IgD-negative memory B cell (primary cell): Measurements from ENCODE around the gene CHML. TPM values are rescaled to one million over a fixed set of nuclear protein-coding genes. Genes with fewer than 3 reads are reported as not detected.

ENCODE experiments used
- H3K27ac Mint-ChIP-seq, 3 donors: one replicate each; pipeline ENCODE4 v1.8.0; 2020 to 2022; ENCODE audit warnings: mild to moderate bottlenecking in 3 of 3, mixed read lengths in 3 of 3, moderate library complexity in 1 of 3
- H3K27me3 Mint-ChIP-seq: one replicate; pipeline ENCODE4 v1.8.0; 2021; ENCODE audit warnings: mixed read lengths
- H3K36me3 Mint-ChIP-seq: one replicate; pipeline ENCODE4 v1.8.0; 2020; ENCODE audit warnings: mild to moderate bottlenecking, mixed read lengths
- H3K4me1 Mint-ChIP-seq, 3 donors: one replicate each; pipeline ENCODE4 v1.8.0; 2020 to 2022; ENCODE audit warnings: mixed read lengths in 3 of 3, mild to moderate bottlenecking in 1 of 3
- H3K4me3 Mint-ChIP-seq, 4 donors: one replicate each; pipeline ENCODE4 v1.8.0; 2020 to 2022; ENCODE audit warnings: mild to moderate bottlenecking in 4 of 4, mixed read lengths in 4 of 4, moderate library complexity in 3 of 4
- H3K9me3 Mint-ChIP-seq, 3 donors: one replicate each; pipeline ENCODE4 v1.8.0; 2020 to 2021; ENCODE audit warnings: mixed read lengths in 3 of 3, mild to moderate bottlenecking in 1 of 3
- polyA plus RNA-seq: library from polyadenylated mRNA; unstranded; fragments of 300-500 nt; fragmentation: Illumina TruSeq; gene quantifications from one replicate; pipeline ENCODE4 v1.2.3, GENCODE V29; 2021

CHML gene
- polyA plus RNA-seq, 1 donor from 2014 or later = 5.3 TPM

GRCh38 chr1:241658081-241658793 is 18.1 kb upstream of the CHML start:
- H3K4me1 Mint-ChIP-seq = peaks cover 0 to 1% (median 0%) of the 10 kb centered on the region in 3 donors
- H3K27ac Mint-ChIP-seq = no peak overlapping the region
- peaks cover 8% of the 10 kb centered on the region for H3K27me3 Mint-ChIP-seq
- H3K4me3 Mint-ChIP-seq = peak overlapping the region in 1 of 4 donors; percentile 38
- peaks cover 0 to 2% (median 0%) of the 10 kb centered on the region in 3 donors for H3K9me3 Mint-ChIP-seq
- H3K36me3 Mint-ChIP-seq = peaks cover 3% of the 10 kb centered on the region

- Mint-ChIP-seq H3K9me3 (peaks cover 0 to 2% (median 0%) of the 10 kb centered on the region in 3 donors), H3K27ac (no peak overlapping the region), H3K36me3 (peaks cover 2% of the 10 kb centered on the region), H3K4me1 (peaks cover 0 to 1% (median 0%) of the 10 kb centered on the region in 3 donors), H3K27me3 (peaks cover 12% of the 10 kb centered on the region), H3K4me3 (no peak overlapping the region)
Observed at GRCh38 chr1:241654641-241655040, 14.5 kb upstream of the CHML start.

GRCh38 chr1:241654019-241654418 is 13.8 kb upstream of the CHML start:
- peaks cover 0 to 1% (median 0%) of the 10 kb centered on the region in 3 donors for H3K4me1 Mint-ChIP-seq
- H3K9me3 Mint-ChIP-seq = peaks cover 0 to 2% (median 0%) of the 10 kb centered on the region in 3 donors
- H3K4me3 Mint-ChIP-seq = no peak overlapping the region
- peaks cover 8% of the 10 kb centered on the region for H3K27me3 Mint-ChIP-seq
- H3K36me3 Mint-ChIP-seq = no peaks in the 10 kb centered on the region
- no peak overlapping the region for H3K27ac Mint-ChIP-seq

- no peak within 1 kb of the TSS for H3K27ac Mint-ChIP-seq
- H3K27me3 Mint-ChIP-seq = peaks cover 7% of the 10 kb centered on the region
- peaks cover 0 to 2% (median 0%) of the 10 kb centered on the region in 3 donors for H3K9me3 Mint-ChIP-seq
- no peak within 1 kb of the TSS for H3K4me3 Mint-ChIP-seq
- H3K36me3 Mint-ChIP-seq = peaks cover 2% of the 10 kb centered on the region
- H3K4me1 Mint-ChIP-seq = peaks cover 0 to 1% (median 0%) of the 10 kb centered on the region in 3 donors
Observed at GRCh38 chr1:241652012-241652411, 11.8 kb upstream of the CHML start, which contains the start of gene WDR64. Gene WDR64 (plus strand): TSS chr1:241652281. CDS start chr1:241652485, 204 bp downstream.

GRCh38 chr1:241648159-241648558 is 8.0 kb upstream of the CHML start:
- H3K9me3 Mint-ChIP-seq = peaks cover 0 to 2% (median 0%) of the 10 kb centered on the region in 3 donors
- no peak overlapping the region for H3K4me3 Mint-ChIP-seq
- peaks cover 4% of the 10 kb centered on the region for H3K27me3 Mint-ChIP-seq
- peaks cover 2% of the 10 kb centered on the region for H3K36me3 Mint-ChIP-seq
- H3K27ac Mint-ChIP-seq = no peak overlapping the region
- peaks cover 0 to 5% (median 0%) of the 10 kb centered on the region in 3 donors for H3K4me1 Mint-ChIP-seq

GRCh38 chr1:241647658-241648057 is 7.5 kb upstream of the CHML start:
- Mint-ChIP-seq H3K36me3 (peaks cover 2% of the 10 kb centered on the region), H3K27me3 (no peaks in the 10 kb centered on the region), H3K4me3 (no peak overlapping the region), H3K9me3 (peaks cover 0 to 3% (median 0%) of the 10 kb centered on the region in 3 donors), H3K27ac (no peak overlapping the region), H3K4me1 (peaks cover 0 to 5% (median 0%) of the 10 kb centered on the region in 3 donors)

- Mint-ChIP-seq H3K27me3 (no peaks in the 10 kb centered on the region), H3K27ac (no peak overlapping the region)
Observed at GRCh38 chr1:241646201-241646600, 6.0 kb upstream of the CHML start.

GRCh38 chr1:241645199-241645598 is 5.0 kb upstream of the CHML start:
- Mint-ChIP-seq H3K27ac (no peak overlapping the region), H3K9me3 (peaks cover 0 to 7% (median 0%) of the 10 kb centered on the region in 3 donors), H3K36me3 (peaks cover 2% of the 10 kb centered on the region), H3K4me3 (no peak overlapping the region), H3K4me1 (peaks cover 2 to 11% (median 8%) of the 10 kb centered on the region in 3 donors), H3K27me3 (no peaks in the 10 kb centered on the region)

More at GRCh38 chr1:241646201-241646600, 6.0 kb upstream of the CHML start:
- Mint-ChIP-seq H3K4me1 (peaks cover 0 to 5% (median 0%) of the 10 kb centered on the region in 3 donors), H3K9me3 (peaks cover 0 to 7% (median 0%) of the 10 kb centered on the region in 3 donors), H3K4me3 (no peak overlapping the region), H3K36me3 (peaks cover 2% of the 10 kb centered on the region)

GRCh38 chr1:241644259-241644658 is 4.1 kb upstream of the CHML start:
- Mint-ChIP-seq H3K27me3 (no peaks in the 10 kb centered on the region), H3K9me3 (peaks cover 0 to 7% (median 0%) of the 10 kb centered on the region in 3 donors), H3K36me3 (peaks cover 2% of the 10 kb centered on the region), H3K4me3 (no peak overlapping the region), H3K27ac (no peak overlapping the region), H3K4me1 (peaks cover 2 to 12% (median 10%) of the 10 kb centered on the region in 3 donors)

GRCh38 chr1:241642593-241642944 is 2.4 kb upstream of the CHML start:
- Mint-ChIP-seq H3K4me3 (peak overlapping the region in 1 of 4 donors; percentile 84), H3K4me1 (peaks cover 14 to 26% (median 23%) of the 10 kb centered on the region in 3 donors), H3K36me3 (no peaks in the 10 kb centered on the region), H3K9me3 (peaks cover 0 to 7% (median 0%) of the 10 kb centered on the region in 3 donors), H3K27ac (no peak overlapping the region), H3K27me3 (no peaks in the 10 kb centered on the region)

- Mint-ChIP-seq H3K9me3 (peaks cover 0 to 7% (median 0%) of the 10 kb centered on the region in 3 donors), H3K4me3 (peak overlapping the region in 1 of 4 donors; percentile 84), H3K36me3 (no peaks in the 10 kb centered on the region), H3K4me1 (peaks cover 18 to 32% (median 29%) of the 10 kb centered on the region in 3 donors), H3K27ac (peak overlapping the region in 1 of 3 donors; percentile 26), H3K27me3 (no peaks in the 10 kb centered on the region)
Observed at GRCh38 chr1:241641773-241642592, 1.8 kb upstream of the CHML start.

GRCh38 chr1:241640867-241641622 is 876 bp upstream of the CHML start:
- no peaks in the 10 kb centered on the region for H3K27me3 Mint-ChIP-seq
- H3K9me3 Mint-ChIP-seq = peaks cover 0 to 7% (median 0%) of the 10 kb centered on the region in 3 donors
- H3K27ac Mint-ChIP-seq = peak overlapping the region; percentile 57 to 88 (median 85)
- H3K4me3 Mint-ChIP-seq = peak overlapping the region; percentile 83 to 94 (median 88)
- peaks cover 21 to 39% (median 38%) of the 10 kb centered on the region in 3 donors for H3K4me1 Mint-ChIP-seq
- H3K36me3 Mint-ChIP-seq = no peaks in the 10 kb centered on the region

GRCh38 chr1:241639623-241640148 is 483 bp downstream of the CHML start:
- H3K4me3 Mint-ChIP-seq = peak overlapping the region; percentile 88 to 96 (median 94)
- H3K4me1 Mint-ChIP-seq = peaks cover 34 to 52% (median 52%) of the 10 kb centered on the region in 3 donors
- no peaks in the 10 kb centered on the region for H3K27me3 Mint-ChIP-seq
- peaks cover 0 to 7% (median 0%) of the 10 kb centered on the region in 3 donors for H3K9me3 Mint-ChIP-seq
- peaks cover 7% of the 10 kb centered on the region for H3K36me3 Mint-ChIP-seq
- peak overlapping the region; percentile 64 to 90 (median 80) for H3K27ac Mint-ChIP-seq
